ENCODE results near the gene TLK2. TPM values are rescaled to one million over a fixed set of nuclear protein-coding genes. Genes with fewer than 3 reads are reported as not detected.
"Not testable (repeated sequence)": the region's sequence is repeated elsewhere in the genome, so short reads cannot be mapped to it uniquely, and the experiment has no call there.

Gene TLK2
- total RNA-seq, 4 donors from 2014 or later: 30.3 to 66.0 (median 38.7) TPM

DNA sequence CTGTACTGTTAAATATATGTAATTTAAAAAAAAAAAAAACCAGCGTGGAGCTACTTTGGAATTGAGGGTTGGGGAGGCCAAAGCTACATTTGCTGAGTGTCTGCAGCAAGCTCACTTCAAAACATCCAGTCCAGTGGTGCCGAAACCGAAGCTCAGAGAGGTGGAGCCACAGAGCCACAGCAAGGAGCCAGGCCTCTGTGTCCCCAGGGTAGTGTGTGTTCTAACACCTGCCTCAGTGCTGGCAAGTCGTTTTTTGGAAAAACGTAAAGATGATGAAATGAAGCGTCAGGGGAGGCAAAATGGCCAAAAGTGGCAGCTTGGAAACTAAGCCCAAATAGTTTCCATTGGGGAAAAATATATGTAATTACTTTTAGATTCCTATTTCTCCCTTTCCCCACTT, 112.7 kb downstream of the TLK2 start:
- Histone ChIP-seq H3K4me1 (no peaks in the 10 kb centered on the region), H3K9me3 (no peaks in the 10 kb centered on the region), H3K27ac (no peak overlapping the region), H3K36me3 (peaks cover 0 to 87% (median 1%) of the 10 kb centered on the region in 3 donors), H3K27me3 (no peaks in the 10 kb centered on the region), H3K4me3 (no peak overlapping the region)
- 67 to 68% methylated on average over 6 of the region's 6 CpGs for WGBS, 2 donors
- DNase-seq (ENCODE audit: low spot score in 2 of 2): peak in 1 of 2 donors; percentile 19
- TF ChIP-seq EP300 (IDR thresholded peaks at IDR 0.05): peak in 1 of 2 donors; percentile 17
- TF ChIP-seq, protein P1, sequence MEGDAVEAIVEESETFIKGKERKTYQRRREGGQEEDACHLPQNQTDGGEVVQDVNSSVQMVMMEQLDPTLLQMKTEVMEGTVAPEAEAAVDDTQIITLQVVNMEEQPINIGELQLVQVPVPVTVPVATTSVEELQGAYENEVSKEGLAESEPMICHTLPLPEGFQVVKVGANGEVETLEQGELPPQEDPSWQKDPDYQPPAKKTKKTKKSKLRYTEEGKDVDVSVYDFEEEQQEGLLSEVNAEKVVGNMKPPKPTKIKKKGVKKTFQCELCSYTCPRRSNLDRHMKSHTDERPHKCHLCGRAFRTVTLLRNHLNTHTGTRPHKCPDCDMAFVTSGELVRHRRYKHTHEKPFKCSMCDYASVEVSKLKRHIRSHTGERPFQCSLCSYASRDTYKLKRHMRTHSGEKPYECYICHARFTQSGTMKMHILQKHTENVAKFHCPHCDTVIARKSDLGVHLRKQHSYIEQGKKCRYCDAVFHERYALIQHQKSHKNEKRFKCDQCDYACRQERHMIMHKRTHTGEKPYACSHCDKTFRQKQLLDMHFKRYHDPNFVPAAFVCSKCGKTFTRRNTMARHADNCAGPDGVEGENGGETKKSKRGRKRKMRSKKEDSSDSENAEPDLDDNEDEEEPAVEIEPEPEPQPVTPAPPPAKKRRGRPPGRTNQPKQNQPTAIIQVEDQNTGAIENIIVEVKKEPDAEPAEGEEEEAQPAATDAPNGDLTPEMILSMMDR (IDR thresholded peaks at IDR 0.05): no peak

DNA sequence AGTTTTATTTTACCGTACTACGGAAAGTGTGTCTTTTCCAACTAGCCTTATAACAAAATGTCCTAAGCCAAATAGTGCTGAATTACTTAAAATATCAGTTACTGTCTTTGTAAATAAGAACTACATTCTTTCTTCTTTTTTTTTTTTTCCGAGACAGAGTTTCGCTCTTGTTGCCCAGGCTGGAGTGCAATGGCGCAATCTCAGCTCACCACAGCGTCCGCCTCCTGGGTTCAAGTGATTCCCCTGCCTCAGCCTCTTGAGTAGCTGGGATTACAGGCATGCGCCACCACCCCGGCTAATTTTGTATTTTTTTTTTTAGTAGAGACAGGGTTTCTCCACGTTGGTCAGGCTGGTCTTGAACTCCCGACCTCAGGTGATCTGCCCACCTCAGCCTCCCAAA, 113.2 kb downstream of the TLK2 start:
- H3K9me3 ChIP-seq; H3K27me3 ChIP-seq; H3K4me3 ChIP-seq; H3K4me1 ChIP-seq; DNase-seq (ENCODE audit: low spot score in 2 of 2); H3K27ac ChIP-seq: not testable (repeated sequence)
- WGBS, 2 donors: 83 to 91% methylated on average over 11 of the region's 11 CpGs
- peaks cover 0 to 87% (median 6%) of the 10 kb centered on the region in 3 donors for H3K36me3 ChIP-seq
- TF ChIP-seq EP300 (IDR thresholded peaks at IDR 0.05): peak in 1 of 2 donors; percentile 1

DNA sequence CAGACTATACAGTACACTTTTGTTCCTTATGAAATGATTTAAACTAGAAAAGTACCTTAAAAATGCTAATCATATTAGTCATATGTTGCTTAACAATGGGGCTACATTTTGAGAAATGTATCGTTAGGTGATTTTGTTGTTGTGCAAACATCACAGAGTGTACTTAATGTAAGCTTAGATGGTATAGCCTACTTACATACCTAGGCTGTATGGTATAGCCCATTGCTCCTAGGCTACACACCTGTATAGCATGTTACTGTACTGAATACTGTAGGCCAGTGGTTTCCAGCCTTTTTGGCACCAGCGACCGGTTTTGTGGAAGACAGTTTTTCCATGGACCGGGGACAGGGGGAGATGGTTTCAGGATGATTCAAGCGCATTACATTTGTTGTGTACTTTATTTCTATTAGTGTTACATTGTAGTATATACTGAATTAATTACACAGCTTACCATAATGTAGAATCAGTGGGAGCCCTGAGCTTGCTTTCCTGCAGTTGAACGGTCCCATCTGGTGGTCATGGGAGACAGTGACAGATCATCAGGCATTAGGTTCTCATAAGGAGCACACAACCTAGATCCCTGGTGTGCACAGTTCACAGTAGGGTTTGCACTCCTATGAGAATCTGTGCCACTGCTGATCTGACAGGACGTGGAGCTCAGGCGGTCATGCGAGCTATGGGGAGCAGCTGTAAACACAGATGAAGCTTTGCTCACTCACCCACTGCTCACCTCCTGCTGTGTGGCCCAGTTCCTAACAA, 113.9 kb downstream of the TLK2 start:
- H3K27me3 ChIP-seq: no peaks in the 10 kb centered on the region
- peaks cover 0 to 87% (median 7%) of the 10 kb centered on the region in 3 donors for H3K36me3 ChIP-seq
- WGBS, 2 donors: 82 to 90% methylated on average over 9 of the region's 9 CpGs
- peaks cover 0 to 3% (median 0%) of the 10 kb centered on the region in 4 donors for H3K9me3 ChIP-seq
- H3K4me3 ChIP-seq: no peak overlapping the region
- peaks cover 0 to under 1% (median 0%) of the 10 kb centered on the region in 4 donors for H3K4me1 ChIP-seq
- no peak overlapping the region for H3K27ac ChIP-seq
- no peak for DNase-seq (ENCODE audit: low spot score in 2 of 2)
- TF ChIP-seq POLR2A (IDR thresholded peaks at IDR 0.05): no peak
- no peak for TF ChIP-seq EP300 (IDR thresholded peaks at IDR 0.05)
- TF ChIP-seq, protein P1 (IDR thresholded peaks at IDR 0.05): no peak

DNA sequence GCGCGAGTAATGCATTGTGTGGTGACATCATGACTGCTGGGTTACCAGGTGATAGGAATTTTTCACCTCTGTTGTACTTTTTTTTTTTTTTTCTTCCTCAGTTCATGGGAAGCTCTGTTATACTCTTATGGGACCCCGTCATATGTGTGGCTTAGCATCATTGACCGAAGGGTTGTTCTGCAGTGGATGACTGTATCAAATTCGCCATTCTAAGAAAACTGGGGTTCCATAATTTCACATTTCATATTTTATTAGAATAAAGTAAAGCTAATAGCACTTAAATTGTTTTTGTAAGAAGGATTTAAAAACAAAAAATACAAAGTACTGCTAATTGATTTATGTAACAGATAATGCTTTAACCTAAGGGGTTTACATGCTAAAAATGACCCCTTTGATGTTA, 116.9 kb downstream of the TLK2 start:
- DNase-seq (ENCODE audit: low spot score in 2 of 2): no peak
- TF ChIP-seq POLR2A (IDR thresholded peaks at IDR 0.05) (no peak), EP300 (IDR thresholded peaks at IDR 0.05) (no peak)
- TF ChIP-seq, protein P1 (IDR thresholded peaks at IDR 0.05): no peak
- H3K27ac ChIP-seq: no peak overlapping the region
- H3K27me3 ChIP-seq: no peaks in the 10 kb centered on the region
- peaks cover 0 to 88% (median 10%) of the 10 kb centered on the region in 3 donors for H3K36me3 ChIP-seq
- peaks cover 0 to 3% (median 0%) of the 10 kb centered on the region in 4 donors for H3K9me3 ChIP-seq
- no peak overlapping the region for H3K4me3 ChIP-seq
- 98 to 100% methylated on average over 5 of the region's 5 CpGs for WGBS, 2 donors
- peaks cover 0 to 10% (median 0%) of the 10 kb centered on the region in 4 donors for H3K4me1 ChIP-seq

DNA sequence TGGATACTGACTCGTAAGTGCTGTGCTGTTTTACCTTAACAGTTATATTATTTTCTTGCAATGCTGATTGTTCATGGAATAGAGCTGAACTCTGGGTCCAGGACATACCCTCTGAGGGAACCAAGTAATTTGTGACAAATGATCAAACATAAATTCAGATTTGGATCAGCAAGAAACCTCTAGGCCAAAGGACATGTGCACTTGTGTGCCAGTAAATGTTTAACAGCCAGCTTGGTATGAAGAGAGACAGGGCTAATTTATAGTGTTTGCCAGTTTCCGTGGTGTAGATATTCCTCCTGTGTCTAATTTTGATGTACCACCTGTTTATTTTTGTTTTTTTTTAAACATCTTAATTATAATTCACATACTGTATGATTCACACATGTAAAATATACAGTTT, 118.0 kb downstream of the TLK2 start:
- H3K36me3 ChIP-seq: peaks cover 0 to 91% (median 10%) of the 10 kb centered on the region in 3 donors
- WGBS, 2 donors: 98 to 99% methylated on average over 2 of the region's 2 CpGs
- no peaks in the 10 kb centered on the region for H3K27me3 ChIP-seq
- TF ChIP-seq EP300 (IDR thresholded peaks at IDR 0.05) (no peak), POLR2A (IDR thresholded peaks at IDR 0.05) (no peak)
- TF ChIP-seq, protein P1 (IDR thresholded peaks at IDR 0.05): no peak
- DNase-seq (ENCODE audit: low spot score in 2 of 2): no peak
- no peak overlapping the region for H3K27ac ChIP-seq
- H3K4me3 ChIP-seq: no peak overlapping the region
- peaks cover 0 to 20% (median 0%) of the 10 kb centered on the region in 4 donors for H3K4me1 ChIP-seq
- peaks cover 0 to 3% (median 0%) of the 10 kb centered on the region in 4 donors for H3K9me3 ChIP-seq
